NCI-H187 treated with DMSO at 0.1 percent for 48 hours (cell line): ENCODE data around the gene KLHL10.
"Not testable (repeated sequence)": the region's sequence is repeated elsewhere in the genome, so short reads cannot be mapped to it uniquely, and the experiment has no call there.

ENCODE experiments used
- DNase-seq: peaks from one replicate; lab custom pipeline; 2025; lab: John Stamatoyannopoulos, UW

KLHL10 gene

GRCh38 chr17:41813152-41813680 is 24.4 kb upstream of the KLHL10 start:
- no peak for DNase-seq

- no peak for DNase-seq
These were observed 23.9 kb upstream of the KLHL10 start for GRCh38 chr17:41813699-41814124.

GRCh38 chr17:41814195-41814594 is 23.4 kb upstream of the KLHL10 start:
- DNase-seq, result no peak

GRCh38 chr17:41816637-41817320 is 20.8 kb upstream of the KLHL10 start:
- DNase-seq, result no peak

DNA sequence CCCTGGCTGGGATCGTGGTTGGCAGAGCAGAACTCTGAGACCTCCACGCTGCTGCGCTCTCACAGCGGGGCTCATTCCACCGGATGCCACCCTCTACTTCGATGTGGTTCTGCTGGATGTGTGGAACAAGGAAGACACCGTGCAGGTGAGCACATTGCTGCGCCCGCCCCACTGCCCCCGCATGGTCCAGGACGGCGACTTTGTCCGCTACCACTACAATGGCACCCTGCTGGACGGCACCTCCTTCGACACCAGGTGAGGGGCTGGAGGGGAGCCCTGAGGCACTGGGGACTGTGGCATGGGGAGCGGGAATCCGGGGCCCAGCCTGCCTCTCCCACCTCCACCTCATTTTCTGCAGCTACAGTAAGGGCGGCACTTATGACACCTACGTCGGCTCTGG is 19.6 kb upstream of the KLHL10 start:
- no peak for DNase-seq

DNA sequence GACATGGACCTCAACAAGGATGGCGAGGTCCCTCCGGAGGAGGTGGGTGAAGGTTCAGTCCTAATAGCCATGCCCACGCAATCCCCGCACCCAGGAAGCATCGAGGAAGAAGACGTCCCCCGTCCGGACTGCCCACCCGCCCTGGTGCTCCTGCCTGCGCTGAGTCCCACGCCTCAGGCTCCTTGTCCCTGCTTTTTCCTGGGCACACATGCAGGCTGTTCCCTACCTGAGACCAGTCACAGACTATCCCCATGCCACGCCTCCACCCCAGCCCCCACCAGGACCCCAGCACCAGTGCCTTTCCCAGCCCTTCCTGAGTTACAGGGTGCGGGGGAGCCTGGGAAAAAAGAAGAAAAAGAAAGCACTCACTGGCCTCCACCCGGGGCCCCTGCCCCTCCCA is 15.8 kb upstream of the KLHL10 start:
- no peak for DNase-seq

DNA sequence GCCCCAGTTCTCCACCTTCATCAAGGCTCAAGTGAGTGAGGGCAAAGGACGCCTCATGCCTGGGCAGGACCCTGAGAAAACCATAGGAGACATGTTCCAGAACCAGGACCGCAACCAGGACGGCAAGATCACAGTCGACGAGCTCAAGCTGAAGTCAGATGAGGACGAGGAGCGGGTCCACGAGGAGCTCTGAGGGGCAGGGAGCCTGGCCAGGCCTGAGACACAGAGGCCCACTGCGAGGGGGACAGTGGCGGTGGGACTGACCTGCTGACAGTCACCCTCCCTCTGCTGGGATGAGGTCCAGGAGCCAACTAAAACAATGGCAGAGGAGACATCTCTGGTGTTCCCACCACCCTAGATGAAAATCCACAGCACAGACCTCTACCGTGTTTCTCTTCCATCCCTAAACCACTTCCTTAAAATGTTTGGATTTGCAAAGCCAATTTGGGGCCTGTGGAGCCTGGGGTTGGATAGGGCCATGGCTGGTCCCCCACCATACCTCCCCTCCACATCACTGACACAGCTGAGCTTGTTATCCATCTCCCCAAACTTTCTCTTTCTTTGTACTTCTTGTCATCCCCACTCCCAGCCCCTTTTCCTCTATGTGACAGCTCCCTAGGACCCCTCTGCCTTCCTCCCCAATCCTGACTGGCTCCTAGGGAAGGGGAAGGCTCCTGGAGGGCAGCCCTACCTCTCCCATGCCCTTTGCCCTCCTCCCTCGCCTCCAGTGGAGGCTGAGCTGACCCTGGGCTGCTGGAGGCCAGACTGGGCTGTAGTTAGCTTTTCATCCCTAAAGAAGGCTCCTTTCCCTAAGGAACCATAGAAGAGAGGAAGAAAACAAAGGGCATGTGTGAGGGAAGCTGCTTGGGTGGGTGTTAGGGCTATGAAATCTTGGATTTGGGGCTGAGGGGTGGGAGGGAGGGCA is 15.1 kb upstream of the KLHL10 start:
- no peak for DNase-seq

DNA sequence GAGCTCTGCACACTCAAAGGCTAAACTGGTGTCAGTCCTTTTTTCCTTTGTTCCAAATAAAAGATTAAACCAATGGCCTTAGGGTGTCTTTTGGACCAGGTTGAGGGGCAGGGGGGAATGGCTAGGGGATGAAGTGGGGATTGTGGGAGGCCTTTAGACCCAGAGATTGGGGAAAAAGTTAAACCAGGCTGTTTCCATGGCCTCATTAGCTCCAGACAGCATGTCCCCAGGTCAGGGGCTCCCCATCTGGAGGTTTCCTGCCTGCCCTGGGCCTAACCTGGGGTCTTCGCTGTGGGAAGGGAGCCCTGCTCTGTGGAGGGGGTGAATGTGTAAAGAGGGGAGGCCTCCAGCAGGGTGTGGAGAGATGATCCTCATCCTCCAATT is 14.5 kb upstream of the KLHL10 start:
- DNase-seq, result no peak

DNA sequence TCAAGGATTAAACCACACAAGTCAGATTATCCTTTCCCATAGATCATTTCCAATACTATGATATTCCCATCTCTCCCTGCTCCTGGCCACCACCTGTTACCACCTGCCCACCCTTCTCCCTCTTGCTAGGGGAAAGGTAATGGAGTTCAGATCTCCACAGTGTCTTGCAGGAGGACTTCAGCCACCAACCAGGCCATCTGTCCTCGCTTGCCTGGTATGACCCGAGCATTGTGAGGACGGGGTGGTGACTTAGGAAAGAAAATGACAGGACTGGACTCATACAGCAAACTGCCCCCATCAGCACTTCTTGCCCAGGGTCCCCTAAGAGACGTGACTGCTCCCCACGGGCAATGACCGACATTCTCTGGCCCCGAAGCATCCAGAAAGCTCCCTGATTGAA is 14.0 kb upstream of the KLHL10 start:
- DNase-seq, result no peak

GRCh38 chr17:41824086-41824485 is 13.5 kb upstream of the KLHL10 start:
- DNase-seq, result no peak

DNA sequence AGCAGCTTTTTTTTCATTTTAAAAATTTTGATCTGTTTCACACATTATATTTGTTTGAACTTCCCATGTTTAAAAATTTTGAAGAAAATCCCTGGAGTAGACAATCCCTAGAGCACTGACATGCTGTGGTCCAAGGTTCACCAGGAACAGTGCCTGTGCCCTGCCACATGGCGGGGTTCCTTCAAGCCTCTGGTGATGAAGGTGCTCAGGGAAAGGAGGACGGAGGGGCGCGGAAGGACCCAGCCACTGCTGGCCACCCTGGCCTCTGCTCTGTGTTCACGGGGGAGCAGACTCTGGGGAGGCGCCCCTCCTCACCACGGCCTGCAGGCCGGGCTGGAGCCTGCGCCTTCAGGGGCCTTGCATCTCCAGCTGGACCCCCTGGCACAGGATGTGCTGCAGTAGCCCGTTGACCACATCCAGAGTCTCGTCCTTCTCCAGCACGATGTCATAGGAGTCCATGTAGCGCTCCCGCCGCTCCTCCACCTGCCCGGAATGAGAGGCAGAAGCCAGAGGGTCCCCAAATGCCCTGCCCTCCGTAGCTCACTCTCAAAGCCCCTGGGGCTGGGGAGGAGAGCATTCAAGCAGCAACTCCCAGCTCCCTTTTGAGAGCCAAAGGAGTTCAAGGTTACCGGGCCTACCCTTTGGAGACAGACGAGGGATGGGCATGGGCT is 12.3 kb upstream of the KLHL10 start:
- DNase-seq, result no peak

GRCh38 chr17:41829961-41830360 is 7.7 kb upstream of the KLHL10 start:
- not testable (repeated sequence) for DNase-seq

DNA sequence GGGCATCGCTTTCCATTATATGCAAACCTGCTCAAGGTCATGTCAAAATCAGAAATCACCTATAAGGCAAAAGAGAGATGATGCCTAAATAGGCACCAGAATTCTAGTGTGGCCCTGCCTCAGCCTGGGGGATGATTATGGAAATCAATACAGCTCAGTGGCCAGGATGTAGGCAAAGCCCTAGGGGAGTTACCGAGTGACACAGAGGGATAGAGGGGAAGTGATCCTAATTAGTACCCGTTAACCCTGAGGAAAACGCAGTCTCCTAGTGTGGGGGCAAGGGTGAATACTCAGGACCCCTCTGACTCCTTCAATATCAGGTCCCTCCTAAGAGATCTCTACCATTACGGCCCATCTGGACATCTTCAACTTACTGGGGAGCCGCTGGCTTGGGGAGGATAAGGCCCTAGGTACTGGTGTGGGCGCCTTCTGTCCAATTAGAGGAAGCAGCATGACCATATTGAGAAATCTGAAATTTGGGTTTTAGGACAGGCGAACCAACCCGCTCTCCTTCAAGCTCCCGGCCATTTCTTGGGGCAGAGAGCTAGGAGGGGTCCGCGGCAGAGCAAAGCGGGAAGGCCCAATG is 2.3 kb upstream of the KLHL10 start:
- DNase-seq, result no peak

- DNase-seq, result no peak
These were observed 1.6 kb upstream of the KLHL10 start, which contains the start of gene NT5C3B for GRCh38 chr17:41835800-41836549. TSS of gene NT5C3B (minus strand) at chr17:41836232. CDS start at chr17:41836193, 39 bp downstream.

DNA sequence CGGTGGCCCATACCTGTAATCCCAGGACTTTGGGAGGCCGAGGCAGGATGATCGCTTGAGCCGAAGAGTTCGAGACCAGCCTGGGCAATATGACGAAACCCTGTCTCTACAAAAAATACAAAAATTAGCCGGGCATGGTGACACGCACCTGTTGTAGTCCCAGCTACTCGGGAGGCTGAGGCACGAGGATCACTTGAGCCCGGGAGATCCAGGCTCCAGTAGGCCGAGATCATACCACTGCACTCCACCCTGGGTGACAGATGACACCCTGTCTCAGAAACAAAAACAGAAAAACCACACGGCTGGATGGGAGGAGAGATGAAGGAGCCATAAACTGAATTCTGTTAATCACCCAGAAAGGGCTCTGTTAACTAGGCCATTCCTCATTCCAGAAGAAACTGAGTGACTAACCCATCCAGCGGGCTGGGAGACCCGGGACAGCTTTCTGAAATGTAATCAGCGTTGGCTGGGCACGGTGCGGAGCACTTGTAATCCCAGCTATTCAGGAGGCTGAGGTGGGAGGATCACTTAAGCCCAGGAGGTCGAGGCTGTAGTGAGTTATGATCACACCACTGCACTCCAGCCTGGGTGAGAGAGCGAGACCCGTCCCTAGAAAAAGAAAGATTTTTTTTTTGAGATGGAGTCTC is 952 bp upstream of the KLHL10 start:
- DNase-seq, result no peak

- not testable (repeated sequence) for DNase-seq
These were observed 1.8 kb downstream of the KLHL10 start for GRCh38 chr17:41839448-41839847.

GRCh38 chr17:41840781-41841180 is 3.2 kb downstream of the KLHL10 start:
- DNase-seq, result not testable (repeated sequence)

- DNase-seq, result no peak
These were observed 7.3 kb downstream of the KLHL10 start for GRCh38 chr17:41844971-41845370.

DNA sequence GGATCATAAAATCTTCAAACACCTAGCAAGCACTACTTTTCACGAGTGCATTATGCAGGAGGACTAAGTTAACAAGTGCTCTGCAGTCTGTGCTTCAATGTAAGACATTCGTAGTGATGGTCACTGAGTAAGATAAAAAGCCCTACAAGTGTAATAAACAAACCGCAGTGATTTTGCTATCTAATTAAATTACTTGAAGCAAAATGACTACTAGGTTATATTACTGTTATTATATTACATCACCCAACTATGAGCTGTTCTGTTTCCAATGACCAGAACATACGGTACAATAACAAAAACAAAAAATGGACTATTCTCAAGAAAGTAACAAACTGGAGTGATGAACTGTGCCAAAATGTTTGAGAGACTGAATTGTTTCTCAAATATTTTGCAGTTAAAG is 11.2 kb downstream of the KLHL10 start:
- no peak for DNase-seq

- DNase-seq, result no peak
These were observed 11.8 kb downstream of the KLHL10 start for GRCh38 chr17:41849251-41849990.
